ENCODE data around the gene WIPF3.

WIPF3 gene

DNA sequence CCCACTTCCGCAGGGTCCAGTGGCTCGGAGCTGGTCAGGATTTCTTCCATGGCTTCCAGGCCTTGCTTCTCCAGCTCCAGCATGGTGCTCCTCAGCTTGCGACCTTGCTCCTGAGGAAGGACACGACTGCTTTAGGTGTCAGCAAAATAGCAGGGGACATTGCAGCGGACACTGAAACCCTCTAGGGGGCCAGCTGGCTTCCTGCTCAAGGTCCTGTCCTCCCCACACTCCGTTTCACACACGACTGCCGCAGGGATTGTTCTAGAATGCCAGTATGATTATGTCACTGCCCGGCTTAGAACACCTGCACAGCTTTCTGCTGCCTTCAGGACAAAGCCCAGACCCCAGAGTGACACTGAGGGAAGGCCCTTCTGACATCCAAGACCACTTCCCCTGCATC is 117.7 kb downstream of the WIPF3 start:
- in situ Hi-C loops (cut with HindIII; ENCODE audit: low pct_ligation_motif_present, low pct_unique_long_range_greater_than_20kb, low sequenced_read_pairs), result no loop called here
- no peak for DNase-seq

DNA sequence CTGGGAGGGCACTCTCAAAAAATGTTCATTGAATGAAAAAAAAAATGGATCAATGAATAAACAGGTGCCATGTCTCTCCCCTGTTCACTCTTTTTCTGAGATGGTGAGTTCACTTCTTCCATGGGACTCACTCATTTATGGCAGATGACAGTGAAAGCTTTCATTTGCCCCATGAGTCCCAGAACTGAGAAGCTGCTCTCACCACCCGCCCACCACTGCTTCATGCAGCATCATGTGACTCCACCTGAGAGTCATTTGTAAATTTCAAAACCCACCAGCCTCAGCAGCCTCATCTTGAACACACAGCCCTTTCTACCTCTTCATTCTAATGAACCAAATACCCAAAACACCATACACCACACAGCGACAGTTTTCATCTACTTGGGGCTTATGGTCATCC is 118.4 kb downstream of the WIPF3 start:
- no peak for DNase-seq
- in situ Hi-C loops (cut with HindIII; ENCODE audit: low pct_ligation_motif_present, low pct_unique_long_range_greater_than_20kb, low sequenced_read_pairs), result no loop called here

DNA sequence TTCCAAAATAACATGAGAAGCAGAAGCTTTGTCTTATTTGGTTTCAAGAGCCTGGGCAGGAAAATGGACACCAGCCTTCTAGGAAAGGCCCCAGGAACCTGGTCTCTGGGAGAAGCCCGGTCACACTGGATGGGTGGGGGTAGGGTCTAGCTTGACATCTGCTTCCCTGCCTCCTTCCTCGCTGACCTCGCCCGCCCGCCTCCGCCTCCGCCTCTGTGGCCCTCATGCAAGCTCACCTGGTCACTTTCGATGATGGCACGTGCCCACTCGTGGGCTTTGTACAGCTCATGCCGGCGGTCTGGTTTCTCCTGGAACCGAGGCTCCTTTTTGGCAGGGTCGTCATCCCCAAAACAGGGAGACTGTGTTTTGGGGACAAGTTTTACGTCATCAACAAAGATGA is 119.9 kb downstream of the WIPF3 start:
- in situ Hi-C loops (cut with HindIII; ENCODE audit: low pct_ligation_motif_present, low pct_unique_long_range_greater_than_20kb, low sequenced_read_pairs), result no loop called here

DNA sequence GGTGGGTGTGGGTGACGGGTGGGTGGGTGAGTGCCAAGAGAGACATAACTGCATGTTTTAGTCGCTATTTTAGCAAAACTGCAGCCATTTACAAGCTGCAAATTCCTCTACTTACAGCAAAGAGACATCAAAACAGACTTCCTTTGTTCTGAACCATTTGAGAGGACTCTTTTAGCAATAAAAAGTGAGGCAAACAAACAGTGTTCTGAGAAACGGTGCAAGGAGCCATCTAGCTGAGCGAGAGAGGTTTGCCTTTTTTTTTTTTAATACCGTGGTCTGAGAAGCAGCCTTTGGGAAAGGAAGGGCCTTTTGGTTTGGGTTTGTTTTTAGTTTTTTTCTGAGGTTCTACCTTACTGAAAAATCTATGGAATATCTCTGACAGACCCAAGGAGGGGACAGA is 120.4 kb downstream of the WIPF3 start:
- DNase-seq, result no peak
- in situ Hi-C loops (cut with HindIII; ENCODE audit: low pct_ligation_motif_present, low pct_unique_long_range_greater_than_20kb, low sequenced_read_pairs), result no loop called here

More for the DNA sequence above, 119.9 kb downstream of the WIPF3 start:
- no peak for DNase-seq

DNA sequence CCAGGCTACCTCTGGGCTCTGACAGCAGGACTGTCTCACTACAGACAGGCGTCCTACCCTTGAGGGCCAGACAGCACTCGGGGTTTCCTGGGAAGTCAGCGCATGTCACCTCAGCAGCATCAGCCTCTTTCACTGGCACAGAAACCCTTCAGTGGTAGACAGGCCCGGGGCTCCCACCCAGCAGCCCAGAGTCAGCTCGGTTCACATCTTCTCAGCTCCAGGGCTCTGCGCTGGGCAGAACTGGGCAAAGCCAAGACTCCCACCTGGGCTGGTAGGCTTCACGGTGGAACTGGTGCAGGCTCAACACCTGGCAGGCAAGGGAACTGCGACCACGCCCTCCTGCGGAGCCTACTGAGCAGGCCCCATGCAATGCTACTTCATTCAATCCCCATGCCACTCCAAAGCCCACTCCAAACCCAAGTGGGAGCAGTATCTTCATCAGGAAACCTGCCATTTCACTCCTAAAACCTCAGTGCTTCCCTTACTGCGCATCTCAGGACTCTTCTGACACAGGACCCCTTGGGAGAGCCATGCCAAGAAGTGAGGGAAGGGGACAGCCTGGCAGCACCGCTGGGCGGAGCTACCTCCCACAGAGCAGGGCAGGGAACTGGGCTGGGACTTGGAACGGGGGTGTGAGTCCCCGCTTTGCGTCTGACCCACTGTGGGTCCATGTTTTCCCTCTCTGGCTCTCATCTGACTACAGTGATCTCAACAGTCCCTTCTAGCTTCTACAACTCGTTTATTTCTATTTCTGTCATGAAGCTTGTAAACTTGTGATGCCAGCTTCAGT is 122.9 kb downstream of the WIPF3 start:
- in situ Hi-C loops (cut with HindIII; ENCODE audit: low pct_ligation_motif_present, low pct_unique_long_range_greater_than_20kb, low sequenced_read_pairs), result no loop called here
- DNase-seq, result no peak

DNA sequence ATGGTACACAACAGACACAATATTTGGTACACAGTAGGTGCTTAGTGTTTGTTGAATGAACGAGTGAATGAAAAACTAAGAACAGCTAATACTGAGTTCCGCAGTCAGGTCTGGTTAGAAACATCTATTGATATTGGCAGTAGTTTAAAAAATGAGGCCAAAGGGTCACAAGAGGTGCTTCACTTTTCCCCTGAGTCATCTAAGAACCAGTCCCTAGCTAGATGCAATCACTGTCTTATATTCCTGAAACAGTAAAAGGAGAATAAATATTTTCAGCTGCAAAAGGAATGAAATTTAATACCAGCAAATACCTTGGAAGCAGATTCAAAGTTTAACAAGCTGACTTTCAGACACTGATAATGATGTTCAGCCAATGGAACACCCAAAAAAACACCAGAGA is 128.8 kb downstream of the WIPF3 start:
- in situ Hi-C loops (cut with HindIII; ENCODE audit: low pct_ligation_motif_present, low pct_unique_long_range_greater_than_20kb, low sequenced_read_pairs), result no loop called here
- DNase-seq, result no peak

DNA sequence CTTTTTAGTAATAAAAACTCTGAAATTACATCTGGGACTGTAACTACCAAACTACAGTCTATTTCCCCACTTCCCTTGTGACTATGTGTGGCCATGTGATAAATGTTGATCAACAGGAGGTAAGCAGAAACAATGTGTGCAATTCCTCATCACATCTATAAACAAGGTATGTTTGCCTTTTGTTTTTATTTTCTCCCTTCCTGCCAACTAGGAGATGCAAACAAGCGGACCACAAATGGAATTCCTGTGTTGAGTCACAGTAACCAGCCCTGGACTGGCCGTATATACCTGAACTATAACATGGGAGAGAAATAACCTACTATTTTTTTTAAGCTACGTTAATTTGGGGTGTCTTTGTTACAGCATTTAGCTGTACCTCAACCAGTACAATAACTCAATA is 130.8 kb downstream of the WIPF3 start:
- no peak for DNase-seq
- in situ Hi-C loops (cut with HindIII; ENCODE audit: low pct_ligation_motif_present, low pct_unique_long_range_greater_than_20kb, low sequenced_read_pairs), result no loop called here

DNA sequence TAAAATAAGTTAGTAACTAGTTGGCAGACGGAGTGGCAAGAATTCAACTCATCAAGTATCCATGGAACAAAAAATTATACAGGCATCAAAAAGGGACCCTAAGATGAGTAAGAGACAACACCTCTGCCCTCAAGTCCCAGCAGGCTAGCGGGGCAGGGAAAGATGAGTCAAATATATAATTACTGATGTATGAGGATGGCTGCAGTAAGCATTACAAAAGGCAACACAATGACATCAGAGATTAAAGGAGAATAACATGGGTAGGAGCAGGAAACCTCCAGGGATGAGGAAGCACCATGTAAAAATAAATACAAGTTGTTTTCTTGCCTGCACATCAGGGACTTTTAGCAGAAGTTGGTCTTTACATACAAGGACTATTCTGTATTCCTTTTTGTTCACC is 133.9 kb downstream of the WIPF3 start:
- no peak for DNase-seq
- in situ Hi-C loops (cut with HindIII; ENCODE audit: low pct_ligation_motif_present, low pct_unique_long_range_greater_than_20kb, low sequenced_read_pairs), result no loop called here

DNA sequence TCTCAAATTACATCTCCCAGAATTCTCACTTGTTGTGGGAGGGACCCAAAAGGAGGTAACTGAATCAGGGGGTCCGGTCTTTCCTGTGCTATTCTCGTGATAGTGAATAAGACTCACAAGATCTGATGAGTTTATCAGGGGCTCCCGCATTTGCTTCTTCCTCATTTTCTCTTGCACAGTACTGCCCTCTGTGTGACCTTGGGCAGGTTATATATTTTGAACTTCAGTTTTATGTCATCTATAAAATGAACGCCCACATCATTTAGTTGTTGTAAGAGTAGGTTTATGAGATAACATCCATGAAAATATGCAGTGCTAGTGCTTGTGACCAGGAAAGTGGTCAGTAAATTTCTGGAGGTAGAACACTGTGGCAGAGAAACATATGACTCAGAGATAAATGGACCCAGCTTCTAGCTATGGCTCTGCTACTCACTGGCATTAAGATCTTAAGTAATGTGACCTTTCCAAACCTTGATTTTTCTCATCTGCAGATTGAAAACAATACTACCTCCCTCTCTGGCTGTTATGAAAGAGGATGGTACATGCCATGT is 139.0 kb downstream of the WIPF3 start:
- in situ Hi-C loops (cut with HindIII; ENCODE audit: low pct_ligation_motif_present, low pct_unique_long_range_greater_than_20kb, low sequenced_read_pairs), result no loop called here
- no peak for DNase-seq

DNA sequence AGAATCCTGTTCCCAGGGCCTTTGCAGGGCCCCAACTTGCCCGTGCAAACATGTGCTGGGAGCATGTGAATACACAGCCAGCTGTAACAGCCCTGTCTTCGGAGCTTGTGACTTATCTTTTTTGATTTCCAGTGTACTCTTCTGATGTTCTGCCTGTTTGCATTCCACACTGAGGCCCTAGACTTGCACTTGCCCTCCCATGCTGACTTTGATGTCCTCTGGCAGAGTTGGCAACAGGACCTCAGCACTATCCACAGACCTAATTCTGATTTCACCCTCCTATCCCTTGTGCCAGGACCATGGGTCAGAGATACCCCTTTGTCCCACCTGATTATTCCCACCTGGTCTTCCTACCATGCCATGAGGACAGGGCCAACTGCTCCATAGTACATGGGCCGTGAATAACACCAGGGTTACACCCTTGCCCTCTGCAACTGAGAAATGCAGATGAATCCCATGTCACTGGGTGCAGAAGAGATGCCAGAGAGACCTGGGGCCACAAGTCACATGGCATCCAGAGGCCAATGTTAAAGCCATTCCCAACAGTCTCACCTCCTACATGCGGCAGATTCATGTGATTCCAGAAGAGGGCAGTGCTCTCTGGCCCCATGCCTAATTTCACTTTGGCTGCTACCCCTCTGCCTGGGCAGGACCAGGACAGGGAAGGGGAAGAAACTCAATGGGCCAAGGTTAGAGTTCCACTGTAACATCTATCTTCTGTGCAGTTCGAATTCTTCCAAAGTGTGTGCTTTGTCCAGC is 140.3 kb downstream of the WIPF3 start:
- peak; percentile 60 for DNase-seq
- in situ Hi-C loops (cut with HindIII; ENCODE audit: low pct_ligation_motif_present, low pct_unique_long_range_greater_than_20kb, low sequenced_read_pairs), result no loop called here

DNA sequence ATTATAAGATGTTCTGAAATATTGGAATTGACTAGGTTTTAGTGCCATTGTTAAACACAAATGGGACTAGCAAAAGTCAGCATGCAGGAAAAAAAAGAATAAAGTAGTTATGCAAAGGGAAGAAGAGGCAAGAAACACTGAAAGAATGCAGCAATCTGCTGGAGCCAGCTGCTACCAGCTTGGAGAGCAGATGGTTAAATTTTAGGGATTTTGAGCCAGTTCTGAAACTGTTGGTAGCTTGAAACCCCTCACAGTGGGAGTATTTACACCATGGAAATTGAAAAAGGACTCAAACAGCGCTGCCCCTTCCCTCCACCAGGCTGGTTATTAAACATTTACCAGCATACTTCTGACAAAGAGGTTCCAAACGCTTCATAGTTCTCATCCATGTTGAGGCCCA is 142.3 kb downstream of the WIPF3 start:
- no peak for DNase-seq
- in situ Hi-C loops (cut with HindIII; ENCODE audit: low pct_ligation_motif_present, low pct_unique_long_range_greater_than_20kb, low sequenced_read_pairs), result no loop called here

DNA sequence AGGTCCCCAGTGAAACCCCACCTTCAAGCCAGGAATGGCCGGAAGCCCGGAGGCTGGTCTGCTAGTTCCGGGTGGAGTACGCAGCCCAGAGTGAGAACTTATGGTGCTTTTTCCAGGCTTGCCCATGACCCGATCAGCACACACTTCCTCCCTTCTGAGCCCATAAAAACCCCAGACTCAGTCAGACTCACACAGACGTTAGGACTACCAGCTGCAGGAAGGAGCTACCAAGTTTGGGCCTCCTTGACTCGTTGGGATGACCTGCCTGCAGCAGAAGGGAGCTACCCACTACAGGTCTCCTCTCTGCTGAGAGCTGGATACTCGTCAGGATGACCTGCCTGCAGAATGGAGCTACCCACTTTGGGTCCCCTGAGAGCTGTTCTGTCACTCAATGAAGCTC is 144.2 kb downstream of the WIPF3 start:
- in situ Hi-C loops (cut with HindIII; ENCODE audit: low pct_ligation_motif_present, low pct_unique_long_range_greater_than_20kb, low sequenced_read_pairs), result no loop called here
- DNase-seq, result no peak

DNA sequence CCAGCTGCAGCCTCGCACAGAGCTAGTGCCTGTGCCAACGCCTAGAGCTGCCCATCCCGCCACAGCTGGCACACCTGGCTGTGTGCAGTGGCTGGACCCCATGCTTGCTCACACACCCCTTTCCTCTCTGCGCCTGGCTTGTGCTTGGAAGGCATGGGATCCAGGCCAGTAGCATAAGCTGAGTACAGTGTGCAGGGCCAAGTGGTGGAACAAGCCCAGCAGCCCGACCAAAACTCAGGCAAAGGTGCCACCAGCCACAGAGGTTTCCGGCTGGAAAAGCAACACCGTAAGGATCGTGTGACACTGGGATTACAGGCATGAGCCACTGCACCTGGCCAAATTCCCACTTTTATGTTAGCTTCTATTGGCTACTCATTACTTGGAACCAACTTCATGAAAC is 144.9 kb downstream of the WIPF3 start:
- in situ Hi-C loops (cut with HindIII; ENCODE audit: low pct_ligation_motif_present, low pct_unique_long_range_greater_than_20kb, low sequenced_read_pairs), result no loop called here
- no peak for DNase-seq

DNA sequence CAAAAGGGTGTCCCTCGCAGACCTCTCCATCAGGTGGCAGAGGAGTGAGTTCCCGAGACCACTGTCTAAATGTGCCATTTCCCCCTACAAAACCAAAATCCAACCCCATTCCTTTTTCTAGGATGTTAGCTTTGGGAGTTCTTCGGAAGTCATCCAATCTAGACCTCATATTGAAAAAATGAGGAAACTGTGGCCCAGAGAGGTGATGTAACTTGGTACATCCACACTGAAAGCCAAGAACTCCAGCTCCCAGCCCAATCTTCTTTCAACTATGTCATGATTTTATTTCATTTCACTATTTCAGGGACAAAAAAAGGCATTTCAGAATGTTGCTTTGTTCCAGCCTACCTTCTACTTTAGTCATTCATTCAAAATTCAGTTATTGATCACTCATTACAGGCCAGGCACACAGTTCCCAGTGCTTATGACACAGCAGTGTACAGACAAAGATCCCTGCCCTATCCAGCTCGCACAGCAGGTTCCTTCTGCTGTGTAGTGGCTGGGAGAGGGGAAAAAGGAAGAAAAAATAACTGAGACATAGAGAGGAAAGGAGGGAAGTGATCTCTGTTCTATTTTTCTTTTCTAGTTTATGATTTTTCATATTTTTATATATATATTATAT is 147.5 kb downstream of the WIPF3 start:
- in situ Hi-C loops (cut with HindIII; ENCODE audit: low pct_ligation_motif_present, low pct_unique_long_range_greater_than_20kb, low sequenced_read_pairs), result no loop called here
- DNase-seq, result no peak

DNA sequence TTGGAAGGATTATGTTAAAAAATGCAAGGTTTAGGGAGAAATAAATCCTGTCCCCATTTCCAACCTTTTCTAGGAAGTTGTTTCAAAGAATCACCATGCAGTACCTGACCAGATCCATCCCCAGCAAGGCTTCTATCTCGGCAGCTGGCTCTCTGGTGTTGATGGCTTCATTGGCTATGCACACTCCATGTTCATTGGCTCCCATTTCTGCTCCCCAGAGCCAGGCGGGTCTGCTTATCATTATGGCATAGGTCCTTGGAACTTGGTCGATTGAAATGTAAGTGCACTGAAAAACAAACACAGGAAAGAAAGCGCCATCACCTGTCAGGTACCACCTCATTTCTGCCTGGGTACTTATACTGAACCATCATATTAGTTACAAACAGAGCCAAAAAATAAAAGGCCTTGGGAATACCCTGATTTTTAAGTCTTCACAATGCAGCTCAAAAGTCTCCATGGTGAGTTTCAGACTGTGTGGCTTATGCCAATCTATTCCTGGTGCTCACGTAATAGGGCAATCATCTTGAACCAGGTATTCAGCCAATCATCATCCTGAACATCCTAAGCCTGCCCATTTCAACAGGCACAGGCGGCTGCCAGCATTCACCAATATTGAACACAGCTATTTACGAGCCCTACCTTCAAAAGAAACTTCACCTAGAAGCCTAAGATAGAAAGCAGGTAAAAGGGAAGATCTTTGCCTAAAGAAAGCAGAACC is 148.9 kb downstream of the WIPF3 start:
- in situ Hi-C loops (cut with HindIII; ENCODE audit: low pct_ligation_motif_present, low pct_unique_long_range_greater_than_20kb, low sequenced_read_pairs), result no loop called here
- no peak for DNase-seq

DNA sequence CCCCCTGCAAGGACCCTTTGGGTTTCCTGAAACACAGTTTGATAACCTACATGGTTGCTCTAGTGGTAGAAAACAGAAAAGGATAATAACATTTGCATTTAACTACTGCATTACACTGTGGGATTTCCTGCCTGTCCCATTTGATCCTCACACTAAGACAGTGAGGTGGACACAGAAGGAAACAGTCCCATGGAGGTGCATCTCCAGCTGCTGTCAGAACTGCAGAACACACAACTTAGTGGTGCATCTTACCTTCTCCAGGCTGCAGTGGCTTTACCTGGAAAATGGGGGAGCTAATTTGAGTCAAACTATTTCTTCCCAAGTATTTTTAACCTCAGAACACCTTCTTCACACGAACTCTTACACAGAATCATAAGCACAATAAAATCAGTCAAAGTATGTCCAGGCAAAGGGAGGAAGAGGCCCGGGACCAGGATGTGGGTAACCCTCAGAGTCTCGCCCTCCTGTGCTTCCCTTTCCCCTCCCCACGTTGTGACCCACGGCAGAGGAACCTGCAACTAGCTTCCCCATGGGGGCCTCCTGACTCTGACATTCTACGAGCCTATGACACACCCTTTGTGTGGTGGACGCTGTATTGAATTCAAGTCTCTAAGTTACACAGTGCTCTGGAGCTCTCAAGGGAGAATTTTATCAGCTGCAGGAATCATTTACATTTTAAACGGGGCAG is 149.6 kb downstream of the WIPF3 start:
- in situ Hi-C loops (cut with HindIII; ENCODE audit: low pct_ligation_motif_present, low pct_unique_long_range_greater_than_20kb, low sequenced_read_pairs), result no loop called here
- DNase-seq, result no peak

DNA sequence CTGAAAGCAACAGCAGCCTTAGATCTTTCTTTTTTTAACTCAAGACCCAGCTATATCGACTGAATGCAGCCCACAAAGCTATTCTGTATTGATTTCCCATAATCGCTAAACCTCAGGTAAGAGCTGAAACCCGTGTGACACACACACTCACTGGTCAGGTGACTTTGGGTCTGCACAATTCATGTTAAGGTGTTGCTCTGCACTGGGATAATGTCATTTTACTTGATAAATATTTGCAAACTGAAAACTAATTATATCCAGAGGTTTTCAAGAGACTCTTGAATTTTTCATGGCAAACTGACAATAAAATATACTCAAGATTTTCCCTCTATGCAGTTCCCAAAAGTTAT is 150.2 kb downstream of the WIPF3 start:
- DNase-seq, result no peak
- in situ Hi-C loops (cut with HindIII; ENCODE audit: low pct_ligation_motif_present, low pct_unique_long_range_greater_than_20kb, low sequenced_read_pairs), result no loop called here

DNA sequence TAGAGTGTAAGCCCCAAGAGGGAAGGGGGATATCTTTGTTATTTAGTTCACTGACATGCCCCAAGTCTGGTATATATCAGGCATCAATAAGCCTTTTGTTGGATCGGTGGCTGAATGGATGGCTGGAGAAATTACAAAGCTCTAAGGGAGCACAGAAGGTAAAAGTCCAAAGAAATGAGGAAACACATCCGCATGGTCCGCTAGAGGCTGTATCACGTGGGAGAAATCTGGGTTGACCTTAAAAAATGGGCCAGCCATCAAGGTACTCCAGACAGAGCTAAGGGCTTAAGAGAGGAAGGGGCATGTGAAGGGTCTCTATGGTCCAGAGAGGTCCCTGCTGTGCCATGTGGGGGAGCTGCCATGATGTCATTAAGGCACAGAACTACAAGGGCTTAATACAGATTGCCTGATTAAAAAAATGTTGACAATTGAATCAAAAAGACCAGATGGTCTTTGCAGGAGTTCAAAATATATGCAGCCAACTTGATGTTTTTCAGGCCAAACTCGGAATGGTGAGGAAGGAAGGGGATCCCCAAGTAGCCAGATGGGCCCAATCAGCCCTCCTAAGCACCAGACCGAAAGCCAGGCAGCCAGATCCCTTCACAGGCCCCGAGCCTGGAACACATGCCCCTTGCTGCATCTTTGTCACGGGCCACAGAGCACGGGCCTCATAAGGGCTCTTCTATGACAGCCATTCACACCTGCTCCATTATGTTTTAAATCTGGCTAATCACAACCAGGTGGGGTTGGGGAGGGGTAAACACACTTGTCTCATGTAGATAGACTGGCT is 151.4 kb downstream of the WIPF3 start:
- DNase-seq, result no peak
- in situ Hi-C loops (cut with HindIII; ENCODE audit: low pct_ligation_motif_present, low pct_unique_long_range_greater_than_20kb, low sequenced_read_pairs), result no loop called here

Data from ACHN (cell line).